Measurements from ENCODE around the gene PRKCB.

Gene PRKCB

DNA sequence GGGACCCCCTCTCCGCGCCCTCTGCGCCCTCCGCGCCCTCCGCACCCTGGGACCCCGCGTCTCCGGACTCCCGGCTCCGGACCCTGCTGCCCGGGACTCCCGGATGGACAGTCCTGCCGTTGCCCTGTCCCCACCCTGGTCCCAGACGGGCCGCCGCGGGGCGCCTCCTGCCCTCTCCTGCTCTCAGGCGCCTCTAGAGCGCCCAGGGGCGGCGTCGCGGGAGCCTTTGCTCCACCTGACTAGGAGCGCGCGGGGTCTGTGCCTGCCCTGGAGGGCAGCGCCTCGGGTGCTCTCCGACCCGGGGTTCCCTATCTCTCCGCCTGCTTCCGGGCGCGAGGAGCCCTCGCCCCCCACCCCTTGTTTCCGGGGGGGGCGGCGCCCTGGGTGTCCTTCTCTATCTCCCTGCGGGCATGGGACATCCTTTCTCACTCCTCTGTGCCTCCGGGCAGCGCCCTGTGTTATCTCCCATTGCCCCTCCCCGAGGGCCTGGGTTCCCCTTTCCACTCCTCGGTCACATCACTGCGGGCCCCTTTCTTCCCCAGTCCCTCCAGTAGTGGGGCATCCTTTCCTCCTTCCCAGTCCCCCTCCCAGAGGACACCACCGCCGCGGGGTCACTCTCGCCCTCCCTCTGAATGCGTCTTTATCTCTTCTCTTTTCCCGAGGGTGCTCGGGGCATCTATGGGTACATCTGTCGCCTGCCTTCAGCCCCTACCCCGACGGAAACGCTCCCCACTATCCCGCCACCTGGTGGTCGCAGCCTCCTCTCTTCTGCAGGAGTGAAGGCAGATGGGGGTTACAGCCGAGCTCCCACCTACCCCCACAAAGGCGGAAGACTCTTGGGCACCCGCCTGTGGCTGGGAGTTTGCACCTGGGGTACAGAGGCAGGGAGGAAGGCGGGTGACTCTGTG, 875 bp downstream of the PRKCB start:
- DNase-seq (ENCODE audit: low read depth): no peak

DNA sequence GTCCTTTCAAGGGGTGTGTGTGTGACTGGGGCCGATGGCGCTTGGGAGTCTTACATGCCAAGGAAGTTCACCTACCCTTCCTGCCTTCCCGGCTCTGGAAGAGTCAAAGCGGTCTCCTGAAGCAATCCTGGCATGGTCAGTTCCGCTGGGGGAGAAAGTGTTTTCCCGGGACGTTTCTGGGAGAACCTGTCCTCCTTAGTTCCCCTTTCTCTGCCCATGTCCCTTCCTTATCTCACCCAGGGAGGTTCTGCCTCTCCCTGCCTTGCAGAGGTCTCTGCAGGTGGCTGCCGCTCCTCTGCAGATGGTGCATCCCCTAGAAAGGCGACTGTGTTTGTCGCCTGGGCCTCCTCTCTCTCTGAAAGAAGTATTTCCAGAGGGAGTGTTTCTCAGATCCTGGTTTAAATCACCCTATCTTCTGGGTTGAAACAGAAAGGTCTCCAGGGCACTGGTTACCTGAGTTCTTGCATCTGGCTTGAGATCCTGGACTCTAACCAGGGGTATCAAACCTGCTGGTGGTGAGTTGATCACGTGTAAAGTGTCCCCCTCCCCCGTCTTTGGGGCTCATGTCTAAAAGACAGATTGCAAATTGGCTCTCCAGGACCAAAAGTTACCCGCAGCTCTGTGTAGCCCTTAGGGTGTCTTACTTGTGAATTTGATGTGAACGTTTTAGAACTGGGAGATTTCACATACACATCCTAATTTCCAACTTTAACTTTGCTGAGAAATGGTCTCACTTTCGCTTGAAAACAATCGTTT, 1.9 kb downstream of the PRKCB start:
- no peak for DNase-seq (ENCODE audit: low read depth)

DNA sequence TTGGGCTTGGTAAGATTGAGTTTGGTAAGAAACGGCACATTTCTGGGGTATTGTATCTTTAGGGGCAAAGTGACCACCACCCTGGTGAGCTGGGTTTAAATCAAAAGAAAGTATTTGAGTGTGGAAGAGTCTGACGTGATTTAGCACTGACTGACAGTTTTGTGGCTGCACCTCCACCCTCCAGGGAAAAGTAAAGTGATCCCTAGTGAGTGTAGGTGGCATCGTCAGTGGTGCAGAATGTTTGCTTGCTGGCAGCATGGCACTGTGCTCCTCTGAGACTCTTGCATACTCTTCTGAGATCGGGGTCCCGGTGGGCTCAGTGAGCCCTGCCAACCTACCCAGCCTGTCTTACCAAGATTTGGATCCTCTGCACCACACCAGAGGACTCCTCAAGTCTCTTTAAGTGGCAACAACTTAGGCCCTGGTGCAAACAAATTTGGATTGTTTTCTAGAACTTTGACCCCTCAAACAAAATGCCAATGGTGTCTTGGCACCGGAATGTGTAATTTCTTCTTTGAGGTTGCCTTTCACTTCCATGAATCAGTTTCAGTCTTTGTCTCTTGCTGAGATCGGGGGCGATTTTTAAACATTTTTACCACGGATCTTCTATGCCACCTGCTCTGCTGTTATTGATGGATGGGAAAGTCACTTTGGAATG, 2.8 kb downstream of the PRKCB start:
- no peak for DNase-seq (ENCODE audit: low read depth)

DNA sequence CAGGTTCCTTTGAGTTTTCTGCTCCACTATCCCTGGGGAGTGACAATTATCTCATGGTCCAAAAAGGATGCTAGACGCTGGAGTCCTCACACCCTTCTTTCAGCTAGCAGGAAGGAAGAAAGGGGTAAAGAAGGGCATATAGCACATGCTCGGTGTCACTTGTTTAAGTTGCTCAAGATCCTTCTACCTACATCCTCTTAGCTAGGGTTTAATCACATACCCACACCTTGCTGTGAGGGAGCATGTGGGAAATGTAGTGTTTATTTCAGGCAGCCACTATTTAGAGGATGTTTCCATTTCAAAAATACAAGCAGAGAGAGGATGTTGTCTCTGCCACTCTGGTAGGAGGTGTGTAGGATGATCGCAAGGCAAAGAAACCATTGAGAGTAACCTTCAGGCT, 4.5 kb downstream of the PRKCB start:
- DNase-seq (ENCODE audit: low read depth): no peak

DNA sequence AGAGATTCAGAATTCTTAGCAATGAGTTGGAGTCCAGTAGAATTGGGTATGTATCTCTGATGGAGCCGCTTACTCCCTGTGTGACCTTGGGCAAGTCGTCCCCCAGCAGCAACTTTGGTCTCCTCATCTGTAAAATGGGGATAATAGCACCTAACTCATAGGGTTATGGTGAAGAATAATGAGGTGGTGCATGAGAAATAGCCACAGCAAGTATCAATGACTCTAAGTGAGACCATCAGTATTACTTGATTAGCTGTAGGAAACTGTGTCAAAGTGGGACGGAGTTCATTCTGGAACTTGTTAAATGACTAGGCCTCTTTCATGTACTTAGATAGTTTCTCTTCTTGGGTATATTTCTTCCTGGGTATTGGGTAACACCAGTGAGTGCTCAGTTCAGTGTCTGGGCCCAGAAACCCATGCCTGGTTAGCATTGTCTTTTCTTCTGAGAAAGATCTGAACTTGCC, 6.4 kb downstream of the PRKCB start:
- DNase-seq (ENCODE audit: low read depth): no peak

DNA sequence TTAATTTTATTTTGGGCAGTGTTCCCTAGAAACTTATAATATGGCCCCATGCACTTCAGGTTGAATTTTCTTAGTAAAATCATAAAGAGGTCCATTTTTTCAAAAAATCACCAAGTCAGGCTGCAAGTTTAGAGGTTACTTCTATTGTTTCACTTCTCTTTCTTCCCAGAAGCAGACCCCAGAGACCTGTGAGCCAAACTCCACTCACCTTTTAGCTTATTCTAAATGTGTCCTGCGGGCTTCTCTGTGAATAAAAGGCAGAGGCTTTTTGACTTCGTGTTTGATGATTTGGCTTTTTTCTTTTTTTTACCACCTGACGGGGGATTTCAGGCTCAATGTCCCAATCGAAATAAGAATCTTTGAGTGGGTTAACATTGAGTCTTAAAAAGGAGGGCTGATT, 7.4 kb downstream of the PRKCB start:
- DNase-seq (ENCODE audit: low read depth): no peak

DNA sequence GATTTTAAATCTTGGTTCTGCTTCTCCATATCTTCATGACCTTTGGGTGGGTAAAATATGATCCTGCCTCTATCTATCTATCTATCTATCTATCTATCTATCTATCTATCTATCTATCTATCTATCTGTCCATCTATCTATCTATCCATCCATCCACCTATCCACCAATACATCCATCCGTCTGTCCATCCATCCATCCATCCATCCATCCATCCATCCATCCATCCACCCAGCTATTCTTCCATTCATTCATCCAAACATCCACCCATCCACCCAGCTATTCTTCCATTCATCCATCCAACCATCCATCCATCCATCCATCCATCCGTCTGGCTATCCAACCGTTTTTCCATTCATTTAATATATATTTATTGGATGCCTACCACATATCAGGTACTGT, 11.5 kb downstream of the PRKCB start:
- DNase-seq (ENCODE audit: low read depth): no peak

DNA sequence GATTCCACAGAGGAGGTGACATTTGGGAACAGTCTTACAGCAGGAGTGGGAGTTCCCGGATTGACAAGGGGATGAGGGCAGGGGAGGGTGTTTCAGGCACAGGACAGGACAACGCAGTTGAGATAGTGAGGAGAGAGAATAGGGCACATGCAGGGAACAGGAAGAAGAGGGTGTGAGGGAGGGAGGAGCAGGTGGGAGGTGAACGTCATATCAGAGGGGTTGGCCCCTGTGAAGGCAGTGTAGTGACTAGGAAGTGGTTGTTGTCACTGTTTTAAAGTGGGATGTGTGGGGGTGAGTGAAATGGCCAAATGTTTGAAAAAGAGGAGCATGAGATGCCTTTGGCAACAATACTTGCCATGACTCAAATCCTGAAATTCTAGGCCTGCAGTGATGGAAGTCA, 12.2 kb downstream of the PRKCB start:
- DNase-seq (ENCODE audit: low read depth): no peak

DNA sequence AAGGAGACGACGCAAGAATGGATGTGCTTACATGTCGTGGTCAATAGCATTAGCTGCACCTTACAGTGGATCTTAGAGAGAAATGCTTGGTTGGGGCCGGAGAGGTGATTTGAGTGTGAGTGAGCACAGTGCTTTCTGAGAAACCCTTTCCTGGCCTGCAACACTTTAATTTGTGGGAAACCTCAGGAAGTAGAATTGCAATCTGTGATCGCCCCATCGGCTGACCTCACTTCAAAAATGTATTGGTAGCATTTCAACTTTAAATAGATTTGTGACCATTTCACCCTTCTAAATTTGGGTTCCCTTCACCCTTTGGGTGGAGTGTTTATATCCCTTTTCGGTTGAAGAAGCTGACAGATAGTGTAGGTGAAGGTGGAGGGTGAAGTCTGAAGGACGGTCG, 13.2 kb downstream of the PRKCB start:
- no peak for DNase-seq (ENCODE audit: low read depth)

DNA sequence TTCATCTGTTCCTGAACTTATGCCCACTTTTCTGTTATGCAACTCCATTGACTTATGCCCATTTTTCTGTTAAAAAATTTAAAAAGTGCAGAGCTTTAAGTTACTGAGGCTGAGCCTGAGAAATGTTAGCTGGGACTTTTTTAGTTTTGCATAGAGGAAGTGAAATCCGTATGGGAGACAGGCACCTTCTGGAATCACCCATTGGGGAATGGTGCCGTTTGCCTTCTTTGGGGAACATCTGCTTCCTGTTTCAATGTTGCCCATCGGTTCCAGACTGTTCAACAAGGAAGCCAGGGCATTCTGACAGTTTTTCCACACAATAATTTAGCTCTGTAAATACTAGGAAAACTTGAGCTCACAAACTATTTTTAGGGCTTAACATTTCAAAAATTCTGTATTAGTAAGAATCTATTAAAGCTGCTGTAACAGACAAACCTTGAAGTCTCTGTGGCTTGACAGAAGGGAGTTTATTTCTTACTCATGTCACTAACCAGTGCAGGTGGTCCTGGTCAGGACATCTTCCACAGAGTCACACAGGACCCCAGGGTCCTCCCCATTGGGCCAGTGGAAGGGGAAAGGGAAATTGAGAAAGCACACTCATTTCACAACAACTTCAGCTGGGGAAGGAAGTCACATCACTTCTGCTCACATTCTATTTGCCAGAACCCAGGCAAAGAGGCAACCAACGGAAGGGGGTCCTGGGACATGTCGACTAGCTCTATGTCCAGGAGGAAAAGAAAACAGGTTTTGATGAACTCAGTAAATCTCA, 17.2 kb downstream of the PRKCB start:
- no peak for DNase-seq (ENCODE audit: low read depth)

DNA sequence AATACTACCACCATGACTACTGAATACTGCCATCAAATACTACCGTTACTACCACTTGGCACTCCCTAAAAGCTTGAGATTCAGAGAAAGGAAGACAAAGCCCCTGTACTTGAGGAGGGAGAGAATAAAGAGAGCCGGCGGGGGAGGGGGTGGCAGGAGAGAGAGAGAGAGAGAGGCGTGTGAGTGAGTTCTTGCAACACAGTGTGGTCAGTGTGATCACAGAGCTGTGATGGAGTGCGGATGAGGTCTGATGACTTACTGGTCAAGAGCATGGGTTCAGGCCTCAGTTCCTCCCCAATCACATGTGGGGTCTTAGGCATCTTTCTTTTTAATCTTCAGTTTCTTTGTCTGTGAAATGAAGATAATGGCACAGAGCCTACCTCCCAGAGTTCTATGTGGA, 19.2 kb downstream of the PRKCB start:
- no peak for DNase-seq (ENCODE audit: low read depth)

DNA sequence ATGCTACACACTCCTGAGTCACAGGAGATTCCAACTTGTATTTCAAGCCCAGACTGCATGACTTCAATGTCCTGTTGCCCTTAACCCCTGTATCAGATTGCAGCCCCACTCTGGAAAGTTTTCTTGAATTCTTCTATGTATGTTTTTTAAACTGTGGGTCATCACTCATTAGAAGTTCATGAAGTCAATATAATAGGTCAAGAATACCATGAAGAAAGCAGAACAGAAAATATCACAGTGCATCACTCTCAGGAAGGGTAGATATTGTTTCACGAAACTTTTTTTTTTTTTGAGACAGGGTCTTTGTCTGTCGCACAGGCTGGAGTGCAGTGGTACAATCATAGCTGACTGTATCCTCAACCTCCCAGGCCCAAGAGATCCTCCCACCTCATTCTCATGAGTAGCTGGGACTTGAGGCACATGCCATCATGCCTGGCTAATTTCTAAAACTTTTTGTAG, 20.5 kb downstream of the PRKCB start:
- DNase-seq (ENCODE audit: low read depth): no peak

DNA sequence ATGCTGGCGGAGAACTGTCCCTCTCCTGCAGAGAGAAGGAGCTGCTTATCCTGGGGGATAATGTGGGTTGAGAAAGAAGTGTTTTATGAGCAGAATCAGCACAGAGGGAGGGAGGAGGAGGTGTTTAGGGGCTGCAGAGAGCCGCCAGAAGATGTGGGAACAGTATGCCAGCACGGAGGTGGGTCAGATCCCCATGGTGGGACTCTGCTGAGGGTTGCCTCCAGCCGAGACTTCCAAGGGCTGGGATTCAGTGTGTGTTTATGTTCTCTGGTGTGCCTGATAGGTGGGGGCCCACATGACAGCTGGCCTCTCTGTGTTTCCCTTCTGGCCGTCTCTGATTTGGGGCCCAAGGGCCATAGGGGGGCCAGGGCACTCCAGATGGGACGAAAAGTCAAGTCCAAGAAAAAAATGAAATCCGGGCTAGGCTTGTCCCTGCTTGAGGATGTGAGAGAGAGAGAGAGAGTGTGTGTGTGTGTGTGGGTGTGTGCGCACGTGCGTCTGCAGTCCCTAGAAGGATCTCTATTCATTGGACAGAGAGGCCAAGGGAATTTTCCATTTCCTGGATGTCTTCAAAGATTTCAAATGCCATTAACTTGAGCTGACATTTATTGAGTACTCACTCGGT, 21.6 kb downstream of the PRKCB start:
- no peak for DNase-seq (ENCODE audit: low read depth)

DNA sequence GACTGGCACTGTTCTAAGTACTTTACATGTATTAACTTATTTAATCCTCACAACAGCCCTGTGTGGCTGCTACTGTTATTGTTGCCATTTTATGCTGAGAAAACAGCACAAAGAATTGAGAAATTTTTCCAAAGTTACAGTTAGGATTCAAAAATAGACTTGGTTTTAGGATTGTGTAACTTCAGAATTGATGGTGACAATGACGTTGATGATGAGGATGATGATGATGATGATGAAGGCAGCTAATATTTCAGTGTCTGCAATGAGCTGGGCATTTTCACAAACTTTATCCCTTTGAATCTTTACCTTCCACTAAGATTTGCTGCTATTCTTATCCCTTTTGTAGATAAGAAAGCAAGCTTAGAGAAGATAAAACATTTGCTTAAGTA, 22.1 kb downstream of the PRKCB start:
- no peak for DNase-seq (ENCODE audit: low read depth)

DNA sequence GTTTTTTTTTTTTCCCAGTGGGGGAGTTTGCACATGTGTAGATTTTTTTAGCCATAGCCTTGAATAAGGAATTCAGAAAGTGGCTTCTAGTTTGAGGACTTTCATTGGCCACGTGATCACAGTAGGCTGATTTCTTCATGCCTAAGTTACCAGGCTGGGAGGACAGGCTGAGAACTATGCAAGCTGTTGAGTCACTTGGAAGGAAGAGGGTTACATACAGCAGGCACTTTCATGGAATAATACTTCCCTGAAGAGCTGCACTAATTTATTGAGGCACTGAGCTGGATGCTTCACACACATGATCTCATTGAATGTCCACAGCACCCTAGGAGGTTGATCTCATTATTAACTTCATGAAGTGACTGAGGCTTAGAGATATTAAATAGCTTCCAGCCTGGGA, 22.8 kb downstream of the PRKCB start:
- no peak for DNase-seq (ENCODE audit: low read depth)

DNA sequence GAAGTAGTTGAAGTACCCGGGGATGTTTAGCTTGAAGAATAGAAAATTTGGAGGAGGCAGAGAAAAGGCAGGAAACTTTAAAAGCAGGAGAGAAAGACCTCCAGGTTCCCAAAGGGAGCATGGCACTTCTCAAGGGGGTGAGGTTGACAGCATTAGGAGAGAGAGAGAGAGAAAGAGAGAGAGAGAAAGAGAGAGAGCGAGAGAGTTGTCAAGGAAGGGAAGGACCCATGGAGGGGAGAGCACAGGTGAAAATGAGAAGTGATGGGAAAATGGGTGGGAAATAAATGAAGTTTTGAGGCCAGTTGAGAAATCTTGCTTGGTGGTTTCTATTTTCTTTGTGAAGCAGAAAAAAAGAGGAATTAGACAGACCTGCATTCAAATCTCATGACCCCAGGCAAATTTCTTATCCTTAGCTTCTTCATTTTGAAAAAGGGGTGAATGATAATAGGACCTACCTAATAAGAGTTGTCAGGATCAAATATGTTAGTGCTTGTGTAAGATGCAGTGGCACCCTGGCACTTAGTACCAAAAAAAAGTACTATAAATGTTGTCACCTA, 24.0 kb downstream of the PRKCB start:
- DNase-seq (ENCODE audit: low read depth): no peak

DNA sequence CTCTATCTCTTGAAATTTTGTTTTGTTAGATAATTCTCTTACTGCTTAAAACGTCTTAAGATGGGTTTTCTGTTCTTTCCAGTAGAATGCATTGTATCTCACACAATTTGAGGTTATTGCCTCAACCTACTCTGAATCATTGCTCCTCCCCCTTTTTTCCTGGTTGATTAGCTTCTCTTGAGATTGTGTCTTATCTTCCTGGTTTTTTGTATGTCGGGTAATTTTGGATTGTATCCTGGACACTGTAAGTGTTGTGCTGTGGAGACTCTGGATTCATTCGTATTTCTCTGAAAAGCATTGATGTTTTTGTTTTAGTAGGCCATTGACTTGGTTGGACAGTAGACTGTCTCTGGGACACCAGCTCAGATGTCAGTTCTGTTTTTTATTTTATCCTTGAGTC, 26.1 kb downstream of the PRKCB start:
- DNase-seq (ENCODE audit: low read depth): no peak

DNA sequence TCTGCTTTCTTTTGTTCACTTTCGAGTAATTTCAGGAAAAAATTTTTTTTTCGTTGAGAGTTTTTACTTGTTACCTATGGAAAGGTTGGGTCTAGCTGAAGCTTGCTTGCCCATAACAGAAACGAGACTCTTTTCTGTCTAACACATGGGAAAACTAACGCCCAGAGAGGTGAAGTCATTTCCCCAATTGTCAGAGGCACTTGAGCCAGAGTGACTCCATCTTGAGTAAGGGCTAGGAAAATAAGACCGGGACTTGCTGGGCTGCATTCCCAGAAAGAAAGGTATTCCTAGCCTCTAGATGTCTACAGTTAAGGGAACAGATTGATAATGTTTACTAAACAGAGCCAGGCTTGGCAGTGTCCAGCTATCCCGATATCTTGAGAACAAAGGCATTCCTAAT, 26.8 kb downstream of the PRKCB start:
- DNase-seq (ENCODE audit: low read depth): no peak

DNA sequence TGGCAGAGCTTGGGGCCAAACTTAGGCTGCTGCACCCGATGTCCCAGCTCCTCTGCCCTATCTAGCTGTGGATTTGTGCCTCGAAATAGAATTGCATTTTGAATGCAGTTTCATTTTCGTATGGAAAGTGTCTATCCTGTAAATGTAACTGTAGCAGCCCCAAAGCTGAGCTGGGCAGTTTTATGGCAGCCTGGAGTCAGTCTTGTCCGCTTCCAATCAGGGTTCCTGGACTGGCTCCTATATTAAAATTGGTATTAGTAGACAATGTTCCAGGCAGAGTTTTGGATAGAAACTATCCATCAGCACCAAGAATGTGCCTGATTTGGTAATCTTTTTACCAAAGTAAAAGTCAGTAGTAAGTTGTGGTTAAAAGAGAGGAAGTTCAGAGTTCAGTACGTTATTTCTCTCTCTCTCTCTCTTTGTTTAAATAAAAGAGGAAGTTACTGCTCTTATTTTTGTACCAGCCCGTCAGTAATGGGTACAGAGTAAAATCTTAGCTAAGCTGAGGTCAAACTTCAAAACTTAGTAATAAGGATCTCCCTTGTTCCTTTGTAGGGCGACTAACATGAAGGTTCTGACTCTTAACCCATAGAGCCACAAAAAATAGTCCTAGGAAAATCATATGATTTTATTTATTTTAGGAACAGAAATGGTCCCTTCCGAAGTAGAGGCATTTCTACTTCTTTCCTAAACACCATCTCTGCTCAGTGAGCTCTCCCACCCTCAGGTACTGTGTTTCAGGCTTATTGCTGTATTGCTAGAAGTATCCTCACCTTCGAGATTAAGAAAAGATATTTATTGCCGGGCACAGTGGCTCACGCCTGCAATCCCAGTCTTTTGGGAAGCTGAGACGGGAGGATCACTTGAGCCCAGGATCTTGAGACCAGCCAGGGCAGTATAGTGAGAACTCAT, 28.0 kb downstream of the PRKCB start:
- no peak for DNase-seq (ENCODE audit: low read depth)

DNA sequence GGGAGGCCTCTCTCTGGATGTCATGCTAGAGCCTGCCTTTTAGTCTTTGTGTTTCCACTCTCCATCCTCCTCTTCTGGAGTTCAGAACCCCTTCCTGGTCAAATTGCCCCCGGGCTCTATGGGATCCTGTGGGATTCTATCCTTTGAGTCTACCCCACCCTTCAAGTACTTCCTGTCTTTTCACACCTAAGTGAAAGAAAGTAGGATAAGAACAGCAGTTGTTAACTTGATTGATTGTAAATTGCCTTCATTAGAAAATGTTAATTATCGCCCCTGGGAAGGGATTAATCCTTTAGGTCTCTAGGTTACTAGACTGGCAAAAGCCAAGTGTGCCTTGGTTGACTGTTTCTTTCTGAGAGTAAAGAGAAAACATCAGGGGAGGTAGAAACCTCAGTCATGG, 30.1 kb downstream of the PRKCB start:
- DNase-seq (ENCODE audit: low read depth): no peak

All from HS-27A (cell line).